Subcutaneous adipose tissue (tissue), 4 donors: Measurements from ENCODE around the gene NINJ1. TPM values are rescaled to one million over a fixed set of nuclear protein-coding genes. Genes with fewer than 3 reads are reported as not detected.

ENCODE experiments used
- total RNA-seq, 4 donors: library from RNA; depleted of rRNA; stranded (reverse); fragments of >200 nt; gene quantifications; one replicate each; pipeline ENCODE4 v1.1.0, GENCODE V29; 2016
- TF ChIP-seq, protein P1 (sequence below): fragments of 450-650 bp; IDR thresholded peaks from one replicate; pipeline ENCODE4 v1.5.1; 2016; ENCODE audit warnings: low read depth, mild to moderate bottlenecking, control low read depth, antibody characterized with exemption, moderate library complexity

NINJ1 gene
- total RNA-seq, 4 donors from 2014 or later, result 57.0 to 84.6 (median 69.0) TPM

DNA sequence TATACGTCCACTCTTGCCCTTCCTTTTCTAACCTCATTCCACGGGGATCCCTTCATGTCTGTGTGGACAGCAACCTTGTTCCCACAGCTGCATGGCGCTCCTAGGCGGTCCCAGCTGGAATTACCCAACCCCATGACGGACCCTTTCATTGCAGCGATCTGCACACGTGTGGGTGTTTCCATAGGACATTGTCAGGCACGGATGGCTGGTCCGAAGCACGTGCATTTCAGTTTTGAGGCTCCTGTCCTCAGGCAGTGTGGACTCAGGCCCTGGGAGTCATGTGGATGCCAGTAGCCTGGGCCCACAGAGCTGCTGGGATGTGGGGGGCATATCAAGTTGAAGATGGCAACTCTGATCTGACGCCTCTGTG is 23.1 kb downstream of the NINJ1 start:
- TF ChIP-seq, protein P1, sequence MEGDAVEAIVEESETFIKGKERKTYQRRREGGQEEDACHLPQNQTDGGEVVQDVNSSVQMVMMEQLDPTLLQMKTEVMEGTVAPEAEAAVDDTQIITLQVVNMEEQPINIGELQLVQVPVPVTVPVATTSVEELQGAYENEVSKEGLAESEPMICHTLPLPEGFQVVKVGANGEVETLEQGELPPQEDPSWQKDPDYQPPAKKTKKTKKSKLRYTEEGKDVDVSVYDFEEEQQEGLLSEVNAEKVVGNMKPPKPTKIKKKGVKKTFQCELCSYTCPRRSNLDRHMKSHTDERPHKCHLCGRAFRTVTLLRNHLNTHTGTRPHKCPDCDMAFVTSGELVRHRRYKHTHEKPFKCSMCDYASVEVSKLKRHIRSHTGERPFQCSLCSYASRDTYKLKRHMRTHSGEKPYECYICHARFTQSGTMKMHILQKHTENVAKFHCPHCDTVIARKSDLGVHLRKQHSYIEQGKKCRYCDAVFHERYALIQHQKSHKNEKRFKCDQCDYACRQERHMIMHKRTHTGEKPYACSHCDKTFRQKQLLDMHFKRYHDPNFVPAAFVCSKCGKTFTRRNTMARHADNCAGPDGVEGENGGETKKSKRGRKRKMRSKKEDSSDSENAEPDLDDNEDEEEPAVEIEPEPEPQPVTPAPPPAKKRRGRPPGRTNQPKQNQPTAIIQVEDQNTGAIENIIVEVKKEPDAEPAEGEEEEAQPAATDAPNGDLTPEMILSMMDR, result no peak

DNA sequence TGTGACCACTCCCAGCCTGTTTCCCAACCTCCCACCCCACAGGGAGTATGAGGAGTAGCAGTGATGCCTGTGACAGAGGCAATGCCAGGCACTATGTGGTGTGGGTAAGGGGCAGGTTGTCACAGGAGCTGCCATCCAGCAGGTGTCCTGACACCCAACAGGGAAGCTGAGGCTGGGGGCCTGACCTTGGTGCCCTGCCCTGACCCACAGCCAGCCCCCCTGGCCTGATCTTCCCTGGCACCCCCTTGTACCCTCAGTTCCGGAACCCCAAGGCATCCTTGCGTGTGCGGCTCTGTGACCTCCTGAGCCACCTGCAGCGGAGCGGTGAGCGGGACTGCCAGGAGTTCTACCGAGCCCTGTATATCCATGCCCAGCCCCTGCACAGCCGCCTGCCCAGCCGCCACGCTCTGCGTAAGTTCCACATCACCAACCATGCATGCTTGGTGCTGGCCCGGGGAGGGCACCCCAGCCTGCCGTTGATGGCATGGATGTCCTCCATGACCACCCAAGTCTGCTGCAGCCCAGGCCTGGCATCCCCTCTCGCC is 23.7 kb downstream of the NINJ1 start:
- TF ChIP-seq, protein P1, result no peak

DNA sequence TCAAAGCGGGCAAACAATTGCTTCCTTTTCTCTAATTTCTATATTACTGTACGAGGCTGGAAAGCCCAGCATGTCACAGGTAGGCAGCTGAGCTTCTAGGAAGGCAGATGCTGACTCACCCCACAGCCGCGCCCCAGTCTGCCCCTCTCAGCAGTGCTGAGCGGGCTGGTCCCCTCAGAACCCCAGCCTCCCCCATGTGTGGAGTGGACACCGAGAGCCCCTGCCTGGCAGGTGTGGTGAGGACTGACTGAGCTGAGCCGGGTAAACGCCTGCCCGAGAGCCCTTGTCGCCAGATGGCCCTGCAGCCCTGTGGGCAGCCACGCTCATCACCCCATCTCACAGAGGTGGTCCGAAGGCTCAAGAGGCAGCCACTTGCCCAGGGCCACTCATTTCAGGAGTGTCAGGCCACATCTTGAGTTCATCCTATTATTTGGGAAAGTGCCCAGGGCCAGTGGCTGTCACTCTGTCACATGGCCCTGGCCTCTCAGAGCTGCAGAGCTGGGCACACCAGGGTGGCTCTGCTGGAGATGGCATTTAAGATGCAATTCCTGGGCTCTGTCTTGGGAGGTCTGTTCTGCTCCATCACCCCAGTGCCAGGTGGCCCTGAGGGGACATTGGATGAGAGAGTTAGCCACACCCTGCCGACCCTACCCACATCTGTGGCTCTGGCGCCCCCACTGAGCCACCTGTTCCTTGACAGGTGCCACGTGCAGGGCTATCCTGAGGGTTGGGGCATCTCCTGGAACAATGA is 25.6 kb downstream of the NINJ1 start:
- TF ChIP-seq, protein P1, result no peak

DNA sequence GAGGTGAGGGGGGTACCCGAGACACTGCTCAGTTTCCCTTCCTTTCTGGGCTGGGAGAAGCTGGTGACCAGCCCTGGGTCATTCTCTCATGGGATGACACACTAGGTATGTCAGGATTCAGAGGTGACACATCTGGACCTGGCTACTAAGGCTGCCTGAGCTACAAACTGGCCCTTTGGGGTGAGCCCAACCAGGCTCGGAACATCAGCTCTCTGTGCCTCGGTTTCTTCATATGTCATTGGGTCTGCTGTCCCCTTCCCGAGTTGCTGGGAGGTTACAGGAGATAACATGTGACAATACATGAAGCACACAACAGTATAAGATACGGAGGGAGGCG is 26.3 kb downstream of the NINJ1 start:
- TF ChIP-seq, protein P1, result no peak

DNA sequence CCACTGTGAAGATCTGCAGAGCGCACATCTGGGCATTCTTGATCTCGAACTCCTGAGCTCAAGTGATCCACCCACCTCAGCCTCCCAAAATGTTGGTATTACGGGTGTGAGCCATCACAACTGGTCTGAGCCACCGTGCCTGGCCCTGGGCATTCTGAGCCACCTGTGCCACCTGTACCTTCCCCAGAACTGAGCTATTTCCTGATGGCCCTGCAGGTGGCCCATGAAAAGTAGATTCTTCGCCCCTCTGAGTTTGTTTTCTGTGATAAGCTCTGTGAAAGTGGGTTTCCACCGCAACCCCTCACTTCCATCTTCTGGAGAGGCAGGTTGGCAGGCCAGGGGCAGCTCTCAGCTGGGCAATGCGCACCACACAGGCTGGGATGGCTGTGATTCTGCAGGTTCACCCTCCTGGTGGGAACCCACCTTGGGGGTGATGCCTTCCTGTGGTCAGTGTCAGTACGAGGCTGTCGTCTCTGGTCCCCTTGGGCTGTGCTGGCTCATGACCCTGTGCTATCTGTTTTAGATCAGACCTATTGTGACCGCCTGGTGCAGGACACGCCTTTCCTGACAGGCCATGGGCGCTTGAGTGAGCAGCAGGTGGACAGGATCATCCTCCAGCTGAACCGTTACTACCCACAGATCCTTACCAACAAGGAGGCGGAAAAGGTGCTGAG is 26.8 kb downstream of the NINJ1 start:
- TF ChIP-seq, protein P1, result no peak

DNA sequence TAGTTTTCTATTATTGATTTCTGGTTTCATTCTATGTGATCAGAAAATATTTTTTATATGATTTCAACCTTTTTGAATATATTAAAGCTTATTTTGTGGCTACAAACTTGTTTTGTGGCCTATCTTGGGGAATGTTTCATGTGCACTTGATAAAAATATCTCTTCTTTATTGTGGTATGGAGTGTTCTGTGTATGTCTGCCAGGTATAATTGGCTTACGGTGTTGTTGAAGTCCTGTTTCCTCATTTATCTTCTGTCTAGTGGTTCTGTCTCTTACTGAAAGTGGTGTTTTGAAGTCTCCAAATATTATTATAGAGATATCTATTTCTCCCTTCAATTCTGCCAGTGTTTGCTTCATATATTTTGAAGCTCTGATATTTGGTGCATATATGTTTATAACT is 28.4 kb downstream of the NINJ1 start:
- TF ChIP-seq, protein P1, result no peak

DNA sequence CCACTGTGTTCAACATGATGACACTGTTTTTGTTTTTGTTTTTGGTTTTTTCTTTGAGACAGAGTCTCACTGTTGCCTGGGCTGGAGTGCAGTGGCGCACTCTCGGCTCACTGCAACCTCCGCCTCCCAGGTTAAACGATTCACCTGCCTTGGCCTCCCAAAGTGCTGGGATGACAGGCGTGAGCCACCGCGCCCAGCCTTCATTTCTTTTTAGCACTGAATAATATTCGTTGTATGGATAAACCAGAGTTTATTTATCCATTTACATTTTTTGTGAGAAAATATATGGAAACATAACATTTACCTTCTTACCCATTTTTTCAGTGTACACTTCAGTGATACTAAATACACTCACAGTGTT is 33.8 kb downstream of the NINJ1 start:
- TF ChIP-seq, protein P1, result no peak
